Mesothelial cell of epicardium (in vitro differentiated cells): ENCODE results near the gene CFAP90. TPM values are rescaled to one million over a fixed set of nuclear protein-coding genes. Genes with fewer than 3 reads are reported as not detected.
A peak's percentile ranks its signal among the peaks of the same experiment; 100 is the strongest.

Experiments used
- DNase-seq, 2 experiments: peaks; one replicate each; pipeline ENCODE4 v3.0.0; 2021; ENCODE audit warnings: low spot score in 2 of 2; ENCODE audit not compliant: unreplicated experiment in 2 of 2
- H3K27ac Mint-ChIP-seq: 2 replicates; pipeline ENCODE4 v1.8.0; 2021; ENCODE audit warnings: mixed read lengths
- H3K27me3 Mint-ChIP-seq: 2 replicates; pipeline ENCODE4 v1.8.0; 2021; ENCODE audit warnings: low read depth, mixed read lengths
- H3K36me3 Mint-ChIP-seq: 2 replicates; pipeline ENCODE4 v1.8.0; 2021; ENCODE audit warnings: mixed read lengths
- H3K4me1 Mint-ChIP-seq: 2 replicates; pipeline ENCODE4 v1.8.0; 2021; ENCODE audit warnings: mixed read lengths
- H3K4me3 Mint-ChIP-seq: 2 replicates; pipeline ENCODE4 v1.8.0; 2021; ENCODE audit warnings: mild to moderate bottlenecking, moderate library complexity, mixed read lengths
- H3K9me3 Mint-ChIP-seq: 2 replicates; pipeline ENCODE4 v1.8.0; 2021; ENCODE audit warnings: mixed read lengths
- CTCF ChIP-seq: fragments of 200-600 bp; sonication (generic); IDR thresholded peaks from one replicate; pipeline ENCODE4 v1.5.0; 2021; ENCODE audit warnings: antibody characterized with exemption; ENCODE audit not compliant: unreplicated experiment
- total RNA-seq: library from RNA; stranded (reverse); gene quantifications from 3 replicates; pipeline ENCODE4 v1.2.1, GENCODE V29; 2021

The CFAP90 gene
- total RNA-seq, 1 donor from 2014 or later, result 0.85 TPM

- H3K4me1 Mint-ChIP-seq, result peaks cover 20% of the 10 kb centered on the region
- H3K4me3 Mint-ChIP-seq, result no peak overlapping the region
- no peaks in the 10 kb centered on the region for H3K27me3 Mint-ChIP-seq
- peaks cover 10% of the 10 kb centered on the region for H3K36me3 Mint-ChIP-seq
- TF ChIP-seq CTCF, result no peak
- H3K9me3 Mint-ChIP-seq, result peaks cover 4% of the 10 kb centered on the region
- DNase-seq, result no peak
- H3K27ac Mint-ChIP-seq, result no peak overlapping the region
These were observed 4.7 kb upstream of the CFAP90 start for GRCh38 chr5:7855611-7856010.

- no peak for TF ChIP-seq CTCF
- Mint-ChIP-seq H3K9me3 (peaks cover 4% of the 10 kb centered on the region), H3K4me3 (no peak overlapping the region), H3K27me3 (peaks cover 15% of the 10 kb centered on the region), H3K4me1 (peaks cover 15% of the 10 kb centered on the region), H3K27ac (no peak overlapping the region), H3K36me3 (peaks cover 3% of the 10 kb centered on the region)
- DNase-seq, result no peak
These were observed 2.1 kb upstream of the CFAP90 start for GRCh38 chr5:7852988-7853387.

- DNase-seq, result no peak
- peak overlapping the region; percentile 67 for H3K27ac Mint-ChIP-seq
- H3K4me3 Mint-ChIP-seq, result peak overlapping the region; percentile 80
- H3K4me1 Mint-ChIP-seq, result peaks cover 11% of the 10 kb centered on the region
- H3K27me3 Mint-ChIP-seq, result peaks cover 18% of the 10 kb centered on the region
- no peak for TF ChIP-seq CTCF
- peaks cover 3% of the 10 kb centered on the region for H3K36me3 Mint-ChIP-seq
- peaks cover 4% of the 10 kb centered on the region for H3K9me3 Mint-ChIP-seq
These were observed 1.6 kb upstream of the CFAP90 start for GRCh38 chr5:7852542-7852941.

GRCh38 chr5:7851617-7852289 lies 820 bp upstream of the CFAP90 start:
- no peak for TF ChIP-seq CTCF
- no peak for DNase-seq
- H3K4me1 Mint-ChIP-seq, result peaks cover 9% of the 10 kb centered on the region
- peak overlapping the region; percentile 10 for H3K27ac Mint-ChIP-seq
- peaks cover 21% of the 10 kb centered on the region for H3K27me3 Mint-ChIP-seq
- H3K4me3 Mint-ChIP-seq, result peak overlapping the region; percentile 80
- H3K9me3 Mint-ChIP-seq, result peaks cover 4% of the 10 kb centered on the region
- peaks cover 3% of the 10 kb centered on the region for H3K36me3 Mint-ChIP-seq

GRCh38 chr5:7851240-7851592 lies 283 bp upstream of the CFAP90 start:
- peaks cover 26% of the 10 kb centered on the region for H3K27me3 Mint-ChIP-seq
- H3K27ac Mint-ChIP-seq, result peak overlapping the region; percentile 62
- peaks cover 3% of the 10 kb centered on the region for H3K36me3 Mint-ChIP-seq
- DNase-seq, result no peak
- H3K4me1 Mint-ChIP-seq, result peaks cover 8% of the 10 kb centered on the region
- no peak for TF ChIP-seq CTCF
- peaks cover 4% of the 10 kb centered on the region for H3K9me3 Mint-ChIP-seq
- H3K4me3 Mint-ChIP-seq, result peak overlapping the region; percentile 80
